ENCODE results near the gene SNRNP25. TPM values are rescaled to one million over a fixed set of nuclear protein-coding genes. Genes with fewer than 3 reads are reported as not detected.

The SNRNP25 gene
- total and polyA plus RNA-seq, 2 donors (not counting 3 experiments of a cell fraction or from before 2014, with no cell fraction given), result 41.8 to 49.6 TPM

GRCh38 chr16:77273-77806 lies 23.7 kb downstream of the SNRNP25 start:
- ChIA-PET POLR2A (no interaction called here), CTCF (interaction anchor here (1.0 to 18.5 kb wide), 3 partner anchors 12 to 30 kb away, joined by 6 to 790 read pairs (median 63); no protein-coding TSS in a partner anchor)
- dilution Hi-C loops (cut with MboI; ENCODE audit: extremely low pct_ligation_motif_present, low sequenced_read_pairs) (no loop called here), intact Hi-C loops (cut with micrococcal nuclease) (loop anchor here (2.0 kb wide), 1 partner anchor 25 kb away; the partner anchor contains the start of genes POLR3K and SNRNP25)
- Histone ChIP-seq H3K9me3 (replicated peaks; ENCODE audit: control insufficient read depth, insufficient read depth, low read length) (no peaks in the 10 kb centered on the region), H2AFZ (ENCODE audit: low read depth, low read length) (no peak overlapping the region), H3K4me3 (replicated peaks in 1 of 3; ENCODE audit: insufficient read depth in 1 of 3, low read depth in 1 of 3, low read length in 3 of 3) (peak overlapping the region in 1 of 3 experiments; percentile 73), H3K27ac (ENCODE audit: insufficient read depth, low read depth, low read length) (peak overlapping the region; percentile 92), H4K20me1 (replicated peaks; ENCODE audit: control insufficient read depth, extremely low read depth, insufficient read depth, low read length) (no peaks in the 10 kb centered on the region), H3K9me1 (replicated peaks; ENCODE audit: control insufficient read depth, extremely low read depth, insufficient read depth, low read length) (no peaks in the 10 kb centered on the region), H3K4me1 (ENCODE audit: control insufficient read depth, extremely low read depth, insufficient read depth, low read length) (peaks cover 35% of the 10 kb centered on the region), H3K79me2 (ENCODE audit: control insufficient read depth, insufficient read depth, low read length) (peaks cover 4% of the 10 kb centered on the region), H3K36me3 (ENCODE audit: control insufficient read depth in 2 of 2, extremely low read depth in 1 of 2, insufficient read depth in 2 of 2, low read length in 2 of 2) (peaks cover 4 to 7% of the 10 kb centered on the region in 2 experiments), H3K9ac (replicated peaks; ENCODE audit: extremely low read depth, insufficient read depth, low read length) (peak overlapping the region; percentile 94), H3K27me3 (ENCODE audit: control insufficient read depth in 2 of 2, insufficient read depth in 2 of 2, low read length in 2 of 2) (no peaks in the 10 kb centered on the region), H3K4me2 (ENCODE audit: insufficient read depth, low read length) (peak overlapping the region; percentile 86)
- TF ChIP-seq FOS (IDR thresholded peaks at IDR 0.05; ENCODE audit: borderline replicate concordance, insufficient read depth, low read length) (no peak), POLR2A (IDR thresholded peaks at IDR 0.05; ENCODE audit: low read depth, low read length) (peak; percentile 38), POLR2AphosphoS5 (IDR thresholded peaks at IDR 0.05; ENCODE audit: insufficient read depth, low read depth, low read length) (peak; percentile 23)
- DNase-seq (ENCODE audit: low read depth, low spot score) (peak; percentile 65), FAIRE-seq (peak; percentile 64)
- TSS peak; percentile 41 for BruUV-seq (replicated peaks)

- POLR2A ChIA-PET, result no interaction called here
- no TSS peak for BruUV-seq (replicated peaks)
- H3K9me3 ChIP-seq (replicated peaks; ENCODE audit: control insufficient read depth, insufficient read depth, low read length), result no peaks in the 10 kb centered on the region
- no peaks in the 10 kb centered on the region for H4K20me1 ChIP-seq (replicated peaks; ENCODE audit: control insufficient read depth, extremely low read depth, insufficient read depth, low read length)
- no peaks in the 10 kb centered on the region for H3K27me3 ChIP-seq (ENCODE audit: control insufficient read depth in 2 of 2, insufficient read depth in 2 of 2, low read length in 2 of 2)
- CTCF ChIA-PET, result interaction anchor here (1.0 to 18.5 kb wide), 3 partner anchors 12 to 29 kb away, joined by 6 to 790 read pairs (median 63); no protein-coding TSS in a partner anchor
- peak; percentile 69 for DNase-seq (ENCODE audit: low read depth, low spot score)
- no peak for TF ChIP-seq FOS (IDR thresholded peaks at IDR 0.05; ENCODE audit: borderline replicate concordance, insufficient read depth, low read length)
- peak; percentile 39 for TF ChIP-seq POLR2AphosphoS5 (IDR thresholded peaks at IDR 0.05; ENCODE audit: insufficient read depth, low read depth, low read length)
- TF ChIP-seq CTCF (IDR thresholded peaks at IDR 0.05; ENCODE audit: extremely low read depth in 1 of 2, insufficient read depth in 1 of 2, low read depth in 1 of 2, low read length in 2 of 2), result no peak
- TF ChIP-seq MAX (IDR thresholded peaks at IDR 0.05; ENCODE audit: insufficient read depth, insufficient read length), result peak; percentile 46
- TF ChIP-seq MYC (IDR thresholded peaks at IDR 0.05; ENCODE audit: low read depth, low read length), result peak; percentile 63
- TF ChIP-seq GATA2 (IDR thresholded peaks at IDR 0.05; ENCODE audit: insufficient read depth, insufficient read length, low read depth, low read length), result no peak
- TF ChIP-seq JUN (IDR thresholded peaks at IDR 0.05; ENCODE audit: borderline replicate concordance, insufficient read depth, insufficient read length, low read depth), result no peak
- peak; percentile 57 for TF ChIP-seq POLR2A (IDR thresholded peaks at IDR 0.05; ENCODE audit: low read depth, low read length)
- TF ChIP-seq EZH2 (IDR thresholded peaks at IDR 0.05; ENCODE audit: borderline replicate concordance, low read depth, low read length, severe bottlenecking), result no peak
- peak within 1 kb of the TSS; percentile 92 for H3K27ac ChIP-seq (ENCODE audit: insufficient read depth, low read depth, low read length)
- dilution Hi-C loops (cut with MboI; ENCODE audit: extremely low pct_ligation_motif_present, low sequenced_read_pairs) (no loop called here), intact Hi-C loops (cut with micrococcal nuclease) (loop anchor here (2.0 kb wide), 1 partner anchor 25 kb away; the partner anchor contains the start of genes POLR3K and SNRNP25)
- H2AFZ ChIP-seq (ENCODE audit: low read depth, low read length), result peak within 1 kb of the TSS; percentile 28
- peak within 1 kb of the TSS; percentile 13 to 73 (median 47) for H3K4me3 ChIP-seq (replicated peaks in 1 of 3; ENCODE audit: insufficient read depth in 1 of 3, low read depth in 1 of 3, low read length in 3 of 3)
- peak within 1 kb of the TSS; percentile 86 for H3K4me2 ChIP-seq (ENCODE audit: insufficient read depth, low read length)
- H3K9ac ChIP-seq (replicated peaks; ENCODE audit: extremely low read depth, insufficient read depth, low read length), result peak within 1 kb of the TSS; percentile 94
- H3K9me1 ChIP-seq (replicated peaks; ENCODE audit: control insufficient read depth, extremely low read depth, insufficient read depth, low read length), result no peaks in the 10 kb centered on the region
- peaks cover 4% of the 10 kb centered on the region for H3K79me2 ChIP-seq (ENCODE audit: control insufficient read depth, insufficient read depth, low read length)
- H3K4me1 ChIP-seq (ENCODE audit: control insufficient read depth, extremely low read depth, insufficient read depth, low read length), result peaks cover 32% of the 10 kb centered on the region
- FAIRE-seq, result peak; percentile 69
- H3K36me3 ChIP-seq (ENCODE audit: control insufficient read depth in 2 of 2, extremely low read depth in 1 of 2, insufficient read depth in 2 of 2, low read length in 2 of 2), result peaks cover 4 to 7% of the 10 kb centered on the region in 2 experiments
Measured at GRCh38 chr16:77807-78443, 24.3 kb downstream of the SNRNP25 start, which contains the start of gene MPG. Gene MPG, plus strand, starts transcription at chr16:78225. Its CDS starts 85 bp downstream, at chr16:78310.
